HG02884 (cell line): ENCODE data around the gene RPL18.
"Not testable (repeated sequence)": the region's sequence is repeated elsewhere in the genome, so short reads cannot be mapped to it uniquely, and the experiment has no call there.

Experiments
- ATAC-seq: cut with Tn5 transposase; IDR thresholded peaks from one replicate; pipeline ENCODE4 v1.9.1; 2021; ENCODE audit warnings: mild to moderate bottlenecking, moderate library complexity; ENCODE audit not compliant: unreplicated experiment

RPL18 gene

DNA sequence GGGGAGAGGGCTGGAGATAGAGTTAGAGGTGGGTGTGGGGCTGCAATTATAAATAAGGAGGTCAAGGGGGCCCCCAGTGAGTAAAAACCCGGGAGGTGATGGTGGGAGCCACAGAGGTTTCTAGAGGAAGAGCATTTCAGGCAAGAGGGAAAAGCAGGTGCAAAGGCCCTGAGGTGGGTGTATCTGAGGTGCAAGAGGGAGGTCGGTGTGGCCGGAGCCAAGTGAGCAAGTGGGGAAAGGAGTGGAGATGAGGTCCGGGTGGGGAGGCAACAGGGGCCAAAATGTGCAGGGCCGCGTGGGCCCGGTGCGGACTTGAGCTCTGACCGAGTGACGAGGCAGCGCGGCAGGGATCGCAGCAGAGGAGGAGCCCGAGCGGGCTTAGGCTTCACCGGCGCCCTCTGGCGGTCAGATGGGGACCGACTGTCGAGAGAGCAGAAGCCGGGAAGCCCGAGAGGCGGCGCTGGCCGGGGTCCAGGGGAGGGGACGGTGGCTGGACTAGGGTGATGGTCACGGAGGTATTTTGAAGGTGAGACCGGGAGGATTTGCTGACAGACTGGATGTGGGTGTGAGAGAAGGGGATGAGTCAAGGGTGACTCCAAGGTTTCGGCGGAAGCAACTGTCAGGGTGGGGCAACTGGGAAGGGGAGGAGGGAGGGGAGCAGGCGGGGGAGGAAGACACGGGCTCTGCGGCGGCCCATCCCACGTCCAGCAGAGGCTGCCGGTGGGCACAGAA lies 30.1 kb downstream of the RPL18 start:
- ATAC-seq = no peak

- ATAC-seq = no peak
Measured at GRCh38 chr19:48587387-48587786, 31.6 kb downstream of the RPL18 start.

DNA sequence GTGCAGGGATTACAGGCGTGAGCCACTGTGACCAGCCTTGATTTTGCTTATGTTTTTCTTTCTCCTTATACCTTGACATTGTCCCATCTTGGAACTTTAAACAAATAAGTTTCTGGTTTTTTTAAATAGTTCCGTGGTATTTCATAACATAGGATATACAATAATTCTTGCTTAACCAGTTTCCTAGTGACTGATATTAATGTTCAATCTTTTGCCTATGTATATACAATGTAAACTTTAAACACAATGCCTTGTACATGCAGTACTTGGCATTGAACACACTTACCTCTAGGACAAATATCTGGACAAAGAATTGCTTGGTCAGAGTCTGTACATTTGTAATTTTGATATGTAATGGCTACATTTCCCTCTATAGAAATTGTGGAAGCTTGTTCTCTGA lies 36.8 kb downstream of the RPL18 start:
- no peak for ATAC-seq

GRCh38 chr19:48578891-48579290 lies 40.1 kb downstream of the RPL18 start:
- ATAC-seq = no peak

DNA sequence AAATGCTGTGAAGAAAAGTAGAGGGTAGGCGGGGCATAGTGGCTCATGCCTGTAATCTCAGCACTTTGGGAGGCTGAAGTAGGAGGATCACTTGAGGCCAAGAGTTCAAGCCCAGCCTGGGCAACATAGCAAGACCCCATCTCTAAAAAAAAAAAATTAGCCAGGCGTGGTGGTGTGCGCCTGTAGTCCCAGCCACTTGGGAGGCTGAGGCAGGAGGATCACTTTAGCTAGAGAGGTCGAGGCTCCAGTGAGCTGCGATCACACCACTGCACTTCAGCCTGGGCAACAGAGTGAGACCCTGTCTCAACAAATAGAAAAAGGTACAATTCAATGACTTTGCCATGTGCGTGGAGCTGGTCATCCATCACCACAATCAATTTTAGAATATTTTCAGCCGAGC lies 41.1 kb downstream of the RPL18 start:
- not testable (repeated sequence) for ATAC-seq

- ATAC-seq = no peak
Measured at GRCh38 chr19:48575931-48576622, 42.9 kb downstream of the RPL18 start.

GRCh38 chr19:48573163-48573505 lies 45.8 kb downstream of the RPL18 start:
- no peak for ATAC-seq

DNA sequence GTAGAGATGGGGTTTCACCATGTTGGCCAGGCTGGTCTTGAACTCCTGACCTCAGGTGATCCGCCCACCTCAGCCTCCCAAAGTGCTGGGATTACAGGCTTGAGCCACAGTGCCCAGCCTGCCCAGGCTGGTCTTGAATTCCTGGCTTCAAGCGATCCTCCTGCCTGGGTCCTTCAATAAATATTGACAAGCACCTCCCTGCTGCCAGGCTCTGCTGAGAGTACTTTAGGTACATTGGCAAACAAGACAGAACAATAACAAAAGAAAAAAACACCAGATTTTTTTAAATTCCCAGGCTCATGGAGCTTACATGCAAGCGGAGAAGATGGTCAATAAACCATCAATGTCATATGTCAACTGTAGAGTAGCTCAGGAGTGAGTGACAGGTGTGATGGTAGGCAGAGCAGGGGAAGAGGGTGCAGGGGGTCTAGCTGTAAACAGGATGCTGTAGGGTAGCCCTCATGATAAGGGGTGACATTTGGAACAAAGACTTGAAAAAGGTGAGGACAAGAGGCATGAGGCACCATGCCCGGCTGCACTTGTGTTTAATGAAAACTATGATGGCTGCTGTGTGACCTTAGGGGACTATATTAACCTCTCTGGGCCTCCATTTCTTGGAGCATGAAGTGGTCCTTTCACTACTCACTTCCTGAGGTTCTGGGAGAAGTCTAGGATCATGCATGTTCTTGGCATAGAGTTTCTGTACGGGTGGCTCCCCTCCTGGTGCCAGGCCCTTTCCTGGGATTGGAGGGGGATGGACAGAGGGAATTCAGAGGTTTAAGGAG lies 47.4 kb downstream of the RPL18 start:
- ATAC-seq = no peak

- ATAC-seq = no peak
Measured at GRCh38 chr19:48569814-48570213, 49.2 kb downstream of the RPL18 start.

DNA sequence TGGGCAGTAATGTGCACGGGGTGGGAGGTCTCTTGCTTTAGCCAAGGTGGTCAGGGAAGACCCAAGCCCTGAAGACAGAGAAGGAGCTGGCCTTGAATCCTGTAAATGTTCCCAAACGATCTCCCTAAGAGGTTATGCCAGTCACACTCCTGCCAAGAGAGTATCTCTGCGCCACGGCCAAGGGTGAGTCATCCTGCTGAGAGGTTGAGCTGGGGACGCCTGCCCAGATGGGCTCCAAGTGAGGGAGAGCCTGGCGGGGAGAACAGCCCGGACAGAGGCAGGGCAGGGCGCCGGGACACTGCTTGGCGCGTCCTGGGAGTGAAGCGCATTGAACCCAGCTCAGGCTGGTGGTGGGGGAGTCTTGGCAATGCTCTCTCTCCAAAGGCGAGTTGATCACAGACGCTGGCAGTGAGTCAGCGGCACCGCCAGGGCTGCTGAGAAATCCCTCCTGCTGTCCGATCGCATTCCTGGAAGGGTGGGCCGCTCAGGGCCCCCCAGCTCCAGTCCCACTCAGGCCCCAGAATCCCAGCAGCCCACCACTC lies 50.6 kb downstream of the RPL18 start:
- no peak for ATAC-seq
